Cardiac muscle cell (in vitro differentiated cells and primary cell): ENCODE data around the gene SOST. TPM values are rescaled to one million over a fixed set of nuclear protein-coding genes. Genes with fewer than 3 reads are reported as not detected.
A peak's percentile ranks its signal among the peaks of the same experiment; 100 is the strongest.

Experiments
- DNase-seq, 2 donors: peaks; one replicate each; pipeline versions ENCODE4 v3.0.0 to v3.0.0-alpha.2; 2010 to 2017; ENCODE audit warnings: low read depth in 1 of 2, low spot score in 1 of 2
- H3K27ac ChIP-seq: fragments of 200-600 bp; sonication (generic); 2 replicates; pipeline ENCODE4 v1.5.1; 2016
- H3K27me3 ChIP-seq: fragments of 200-600 bp; sonication (generic); 2 replicates; pipeline ENCODE4 v1.6.0; 2016; ENCODE audit warnings: control low read depth
- H3K36me3 ChIP-seq: fragments of 200-600 bp; sonication (generic); 2 replicates; pipeline ENCODE4 v1.5.1; 2016; ENCODE audit warnings: control low read depth
- H3K4me1 ChIP-seq: fragments of 200-600 bp; sonication (generic); 2 replicates; pipeline ENCODE4 v1.8.1; 2017; ENCODE audit warnings: low read depth, mild to moderate bottlenecking, mixed run types
- H3K4me3 ChIP-seq: fragments of 200-600 bp; sonication (generic); 2 replicates; pipeline ENCODE4 v1.5.1; 2016; ENCODE audit warnings: mild to moderate bottlenecking
- H3K9me3 ChIP-seq: fragments of 200-600 bp; sonication (generic); 2 replicates; pipeline ENCODE4 v1.5.1; 2017; ENCODE audit warnings: low read depth, mild to moderate bottlenecking, control low read depth
- CTCF ChIP-seq: IDR thresholded peaks from 2 replicates; pipeline ENCODE4 v1.5.1; 2012; ENCODE audit warnings: low read depth, mild to moderate bottlenecking, low read length
- polyA plus RNA-seq: library from polyadenylated mRNA; unstranded; fragments of >200 nt; fragmentation: Nextera tagmentation; extraction: Ambion mirVana; gene quantifications from 2 replicates; pipeline ENCODE4 v1.2.1, GENCODE V29; 2016
- total RNA-seq: library from RNA; depleted of rRNA; stranded (reverse); fragments of >200 nt; gene quantifications from 2 replicates; pipeline ENCODE4 v1.2.3, GENCODE V29; 2016

SOST gene
- total and polyA plus RNA-seq, 2 experiments from 2014 or later: 0.10 to 3.2 TPM

DNA sequence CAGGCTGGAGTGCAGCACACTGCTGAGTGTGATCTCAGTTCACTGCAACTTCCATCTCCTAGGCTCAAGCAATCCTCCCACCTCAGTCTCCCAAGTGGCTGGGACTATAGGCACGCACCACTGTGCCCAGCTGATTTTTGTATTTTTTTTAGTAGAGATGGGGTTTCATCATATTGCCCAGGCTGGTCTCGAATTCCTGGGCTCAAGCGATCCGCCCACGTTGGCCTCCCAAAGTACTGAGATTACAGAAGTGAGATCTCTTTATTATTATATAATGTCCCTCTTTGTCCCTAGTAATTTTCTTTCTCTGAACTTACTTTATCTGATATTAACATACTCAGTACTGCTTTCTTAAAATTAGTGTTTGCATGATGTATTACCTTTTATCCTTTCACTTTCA, 29.9 kb upstream of the SOST start:
- Histone ChIP-seq H3K4me3 (no peak overlapping the region), H3K4me1 (no peaks in the 10 kb centered on the region), H3K36me3 (no peaks in the 10 kb centered on the region), H3K27ac (no peak overlapping the region), H3K27me3 (peaks cover 2% of the 10 kb centered on the region), H3K9me3 (no peaks in the 10 kb centered on the region)
- no peak for TF ChIP-seq CTCF
- DNase-seq: no peak

- Histone ChIP-seq H3K4me1 (no peaks in the 10 kb centered on the region), H3K4me3 (no peak overlapping the region), H3K27ac (no peak overlapping the region), H3K9me3 (no peaks in the 10 kb centered on the region), H3K36me3 (no peaks in the 10 kb centered on the region), H3K27me3 (peaks cover 5% of the 10 kb centered on the region)
- DNase-seq: no peak
- no peak for TF ChIP-seq CTCF
Observed at GRCh38 chr17:43787728-43788127, 29.1 kb upstream of the SOST start.

- Histone ChIP-seq H3K27me3 (peaks cover 14% of the 10 kb centered on the region), H3K4me1 (no peaks in the 10 kb centered on the region), H3K27ac (no peak overlapping the region), H3K9me3 (no peaks in the 10 kb centered on the region), H3K36me3 (no peaks in the 10 kb centered on the region), H3K4me3 (no peak overlapping the region)
- DNase-seq: peak in 1 of 2 donors; percentile 54
- no peak for TF ChIP-seq CTCF
Observed at GRCh38 chr17:43784628-43785101, 26.1 kb upstream of the SOST start.

GRCh38 chr17:43784068-43784467, 25.5 kb upstream of the SOST start:
- Histone ChIP-seq H3K4me1 (no peaks in the 10 kb centered on the region), H3K27ac (no peak overlapping the region)

DNA sequence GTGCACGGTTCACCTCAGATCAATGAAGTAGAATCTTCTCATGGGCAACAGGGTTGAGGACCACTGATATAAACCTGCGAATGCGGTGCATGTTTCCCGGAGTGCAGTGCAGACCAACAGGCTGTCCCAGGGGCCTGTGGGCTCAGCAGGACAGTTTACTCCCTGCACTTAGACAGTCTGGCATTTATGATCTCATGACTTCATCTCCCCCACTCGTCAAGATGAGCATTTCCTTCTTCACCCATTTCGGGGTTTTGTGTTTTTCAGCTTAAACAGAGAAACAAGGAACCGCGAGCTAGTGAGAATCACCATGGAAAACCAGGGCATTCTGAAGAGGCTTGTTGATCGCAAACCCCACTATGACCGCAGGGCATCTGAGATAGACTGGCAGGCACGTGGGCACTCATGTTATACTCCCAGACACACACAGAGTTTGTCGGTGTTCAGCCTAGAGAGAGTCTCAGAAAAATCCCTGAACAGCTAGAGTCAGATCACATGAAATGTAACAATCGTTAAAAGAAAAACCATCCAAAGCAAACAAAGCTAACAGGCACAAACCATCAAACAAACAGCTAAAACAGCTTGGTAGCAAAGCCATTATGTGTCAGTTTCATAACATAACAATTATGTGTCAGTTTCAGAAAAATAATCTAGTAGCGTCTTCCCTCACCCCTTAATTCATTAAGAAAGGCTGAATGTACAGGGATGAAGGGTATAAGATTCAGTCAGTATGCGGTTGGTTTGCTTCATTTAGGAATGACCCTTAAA, 24.5 kb upstream of the SOST start:
- H3K9me3 ChIP-seq: no peaks in the 10 kb centered on the region
- H3K27ac ChIP-seq: no peak overlapping the region
- no peak for DNase-seq
- peaks cover 14% of the 10 kb centered on the region for H3K27me3 ChIP-seq
- no peak for TF ChIP-seq CTCF
- H3K4me3 ChIP-seq: no peak overlapping the region
- H3K4me1 ChIP-seq: no peaks in the 10 kb centered on the region
- no peaks in the 10 kb centered on the region for H3K36me3 ChIP-seq

More at GRCh38 chr17:43784068-43784467, 25.5 kb upstream of the SOST start:
- TF ChIP-seq CTCF: no peak
- DNase-seq: no peak
- no peaks in the 10 kb centered on the region for H3K36me3 ChIP-seq
- H3K4me3 ChIP-seq: no peak overlapping the region
- H3K27me3 ChIP-seq: peaks cover 14% of the 10 kb centered on the region
- no peaks in the 10 kb centered on the region for H3K9me3 ChIP-seq
